Urothelium cell line (cell line): Measurements from ENCODE around the gene ZNF443.
A peak's percentile ranks its signal among the peaks of the same experiment; 100 is the strongest.
"Not testable (repeated sequence)": the region's sequence is repeated elsewhere in the genome, so short reads cannot be mapped to it uniquely, and the experiment has no call there.

Experiments used
- DNase-seq: peaks from one replicate; pipeline ENCODE4 v3.0.0; 2011; ENCODE audit warnings: low spot score, mixed read lengths
- FAIRE-seq: peaks from 2 replicates; lab custom pipeline; 2011; peaks lifted over from hg19 to GRCh38; lab: Jason Lieb, UNC

The ZNF443 gene

DNA sequence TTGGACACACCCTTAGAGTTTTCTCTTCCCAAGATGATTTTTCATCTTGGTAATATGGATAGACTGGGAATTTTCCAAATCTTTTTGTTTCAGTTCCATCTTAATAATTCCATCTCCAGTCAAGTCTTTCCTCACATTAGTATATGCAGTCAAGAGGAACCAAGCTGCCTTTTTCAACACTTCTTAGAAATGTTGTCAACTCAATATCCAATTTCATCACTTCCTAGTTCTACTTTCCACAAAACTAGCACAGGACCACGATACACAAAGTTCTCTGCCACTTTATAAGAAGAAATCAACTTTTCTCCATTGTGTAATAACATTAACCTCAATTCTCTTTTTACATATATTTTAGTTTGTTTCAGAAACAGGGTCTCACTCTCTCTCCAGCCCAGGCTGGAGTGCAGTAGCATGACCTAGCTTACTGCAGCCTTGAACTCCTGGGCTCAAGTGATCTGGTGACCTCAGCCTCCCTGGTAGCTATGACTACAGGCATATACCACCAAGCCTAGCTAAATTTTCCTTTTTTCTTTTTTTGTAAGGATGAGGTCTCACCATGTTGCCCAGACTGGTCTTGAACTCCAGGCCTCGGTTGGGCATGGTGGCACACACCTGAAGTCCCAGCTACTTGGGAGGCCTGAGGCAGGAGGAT, 15.5 kb downstream of the ZNF443 start:
- no peak for DNase-seq
- no peak for FAIRE-seq

DNA sequence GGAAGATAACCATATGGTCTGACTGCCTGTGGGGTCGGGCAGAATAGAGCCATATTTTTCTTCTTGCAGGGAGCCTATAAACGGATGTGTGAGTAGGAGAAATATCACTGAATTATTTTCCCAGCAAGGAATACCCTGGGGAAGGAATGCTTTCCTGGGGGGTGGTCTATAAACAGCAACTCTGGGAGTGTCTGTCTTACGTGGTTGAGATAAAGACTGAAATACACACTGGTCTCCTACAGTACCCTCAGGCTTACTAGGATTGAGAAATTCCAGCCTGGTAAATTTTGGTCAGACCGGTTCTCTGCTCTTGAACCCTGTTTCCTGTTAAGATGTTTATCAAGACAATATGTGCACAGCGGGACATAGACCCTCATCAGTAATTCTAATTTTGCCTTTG, 23.5 kb downstream of the ZNF443 start:
- not testable (repeated sequence) for FAIRE-seq, DNase-seq

DNA sequence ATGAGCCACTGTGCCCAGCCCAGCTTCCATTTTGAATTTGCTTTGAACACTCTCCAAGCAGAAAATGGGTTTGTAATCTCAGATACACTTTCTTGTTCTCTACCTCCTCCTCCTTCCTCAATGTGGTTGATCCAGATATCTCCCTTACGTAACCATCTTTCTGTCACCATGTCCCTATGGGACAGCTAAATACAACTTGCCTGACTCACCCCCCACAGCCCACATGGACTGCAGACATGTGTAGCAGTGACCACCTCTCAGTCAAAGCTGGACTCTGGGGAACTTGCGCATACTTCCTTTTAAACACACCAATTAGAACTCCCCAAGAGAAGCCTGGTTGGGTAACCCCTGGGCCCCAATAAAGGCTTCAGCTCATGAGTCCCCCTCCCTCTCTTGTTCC, 28.9 kb downstream of the ZNF443 start:
- DNase-seq: no peak

DNA sequence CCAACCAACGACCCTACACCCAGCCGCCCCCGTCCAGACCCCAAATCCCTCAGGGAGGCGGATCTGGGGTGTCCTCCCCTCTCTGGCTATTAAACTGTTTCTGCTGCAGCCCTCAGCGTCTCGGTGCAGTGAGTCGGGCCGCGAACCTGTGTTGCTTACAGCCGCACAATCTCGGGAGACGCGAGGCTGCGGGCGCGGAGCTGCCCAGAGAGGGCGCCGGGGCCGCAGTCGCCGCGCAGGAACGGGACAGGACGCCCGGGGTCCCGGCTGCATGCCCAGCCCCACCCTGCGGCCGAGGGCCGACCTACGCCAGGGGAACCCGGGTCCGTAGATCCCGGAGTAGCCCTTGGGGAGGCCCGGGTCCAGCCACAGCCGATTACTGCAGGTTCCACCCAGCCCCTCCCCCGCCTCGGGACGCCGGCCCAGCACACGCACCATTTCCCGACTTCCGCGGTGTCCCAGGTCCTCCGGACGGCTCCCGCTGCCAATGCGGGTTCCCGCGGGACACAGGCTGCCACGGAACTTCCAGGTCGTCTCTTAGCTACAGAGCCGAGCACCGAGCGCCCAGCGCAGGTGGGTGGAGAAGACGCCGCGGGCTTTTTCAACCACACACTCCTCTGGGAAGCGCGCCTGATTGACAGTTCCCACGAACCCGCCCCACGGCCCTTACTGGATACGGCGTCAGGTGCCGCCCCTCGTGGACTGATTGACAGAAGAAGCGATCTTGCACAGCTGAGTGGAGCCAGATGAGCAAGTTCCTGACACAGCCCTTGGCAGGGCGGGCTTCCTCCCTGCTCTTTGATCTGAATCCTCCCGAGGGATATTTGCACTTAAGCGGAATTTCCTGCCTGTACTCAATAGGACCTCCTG, 40.0 kb downstream of the ZNF443 start, which contains the start of gene ZNF799:
Gene ZNF799, minus strand, starts transcription at position 639 of the 870 bp plus-strand sequence. Its CDS starts 201 bp downstream, at position 438.
- peak; percentile 80 for DNase-seq
- no peak for FAIRE-seq

More for the DNA sequence above, 28.9 kb downstream of the ZNF443 start:
- FAIRE-seq: no peak

DNA sequence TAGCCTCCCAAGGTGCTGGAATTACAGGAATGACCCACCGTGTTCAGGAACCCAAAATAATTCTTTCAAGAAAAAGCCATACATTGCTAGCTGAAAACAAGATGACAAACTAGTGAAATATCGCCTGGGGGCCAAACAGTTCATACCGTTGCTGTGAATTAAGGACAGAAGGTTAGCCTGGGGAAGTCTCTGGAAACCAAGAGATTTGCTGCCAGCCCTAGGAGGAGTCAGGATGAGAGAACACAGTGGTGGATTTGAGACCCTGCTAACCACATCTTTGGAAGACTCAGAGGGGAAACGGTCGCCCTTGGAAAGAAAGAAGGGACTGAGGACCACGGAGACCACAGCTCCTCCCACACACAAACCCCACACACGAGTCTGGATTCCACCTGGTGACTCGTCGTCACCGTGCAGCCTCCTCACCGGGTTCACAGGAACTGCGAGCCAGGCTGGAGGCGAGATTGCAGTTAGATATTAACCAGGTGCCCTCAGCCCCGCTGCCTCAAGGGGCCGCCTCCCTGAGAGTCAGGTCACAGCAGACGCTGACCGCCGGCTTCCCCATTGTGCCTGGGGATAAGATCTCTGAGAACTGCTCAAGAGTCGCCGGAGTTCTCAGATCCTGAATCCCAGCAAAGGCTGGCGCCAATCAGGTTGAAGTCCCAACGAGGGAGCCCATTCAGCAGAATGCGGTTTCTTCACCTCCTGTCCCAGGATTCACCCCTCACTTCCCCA, 40.8 kb downstream of the ZNF443 start:
- not testable (repeated sequence) for DNase-seq, FAIRE-seq

DNA sequence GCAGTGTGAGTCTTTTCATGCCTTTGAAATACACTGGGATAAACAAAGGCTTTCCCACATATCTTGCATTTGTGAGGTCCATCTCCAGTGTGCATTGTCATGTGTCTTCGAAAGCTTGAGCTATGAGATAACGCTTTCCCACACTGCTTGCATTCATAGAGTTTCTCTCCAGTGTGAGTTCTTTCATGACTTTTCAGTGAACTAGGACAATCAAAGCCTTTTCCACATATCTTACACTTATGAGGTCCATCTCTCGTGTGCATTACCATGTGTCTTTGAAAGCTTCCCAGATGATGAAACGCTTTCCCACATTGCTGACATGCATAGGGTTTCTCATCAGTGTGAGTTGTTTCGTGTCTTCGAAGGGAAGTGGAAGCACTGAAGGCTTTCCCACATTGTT, 49.7 kb downstream of the ZNF443 start:
- not testable (repeated sequence) for FAIRE-seq, DNase-seq

DNA sequence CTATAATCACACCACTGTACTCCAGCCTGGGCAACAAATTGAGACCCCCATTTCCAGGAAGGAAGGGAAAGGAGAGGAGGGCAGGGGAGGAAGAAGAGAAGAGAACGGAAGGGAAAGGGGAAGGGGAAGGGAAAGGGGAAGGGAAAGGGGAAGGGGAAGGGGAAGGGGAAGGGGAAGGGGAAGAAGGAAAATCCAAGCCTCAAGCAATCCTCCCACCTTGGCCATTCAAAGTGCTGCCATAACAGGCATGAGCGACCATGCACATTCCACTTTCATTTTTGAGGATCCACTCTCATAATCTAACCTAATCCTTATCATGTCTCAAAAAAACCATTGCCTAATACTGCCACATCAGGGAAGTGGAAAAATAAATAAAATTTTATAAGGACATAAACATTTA, 54.5 kb downstream of the ZNF443 start:
- DNase-seq, FAIRE-seq: not testable (repeated sequence)

DNA sequence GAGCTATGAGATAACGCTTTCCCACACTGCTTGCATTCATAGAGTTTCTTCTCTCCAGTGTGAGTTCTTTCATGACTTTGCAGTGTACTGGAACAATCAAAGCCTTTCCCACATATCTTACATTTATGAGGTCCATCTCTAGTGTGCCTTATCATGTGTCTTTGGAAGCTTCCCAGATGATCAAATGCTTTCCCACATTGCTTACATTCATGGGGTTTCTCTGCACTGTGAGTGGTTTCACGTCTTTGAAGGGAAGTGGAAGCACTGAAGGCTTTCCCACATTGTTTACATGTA, 60.4 kb downstream of the ZNF443 start:
- DNase-seq (no peak), FAIRE-seq (no peak)

DNA sequence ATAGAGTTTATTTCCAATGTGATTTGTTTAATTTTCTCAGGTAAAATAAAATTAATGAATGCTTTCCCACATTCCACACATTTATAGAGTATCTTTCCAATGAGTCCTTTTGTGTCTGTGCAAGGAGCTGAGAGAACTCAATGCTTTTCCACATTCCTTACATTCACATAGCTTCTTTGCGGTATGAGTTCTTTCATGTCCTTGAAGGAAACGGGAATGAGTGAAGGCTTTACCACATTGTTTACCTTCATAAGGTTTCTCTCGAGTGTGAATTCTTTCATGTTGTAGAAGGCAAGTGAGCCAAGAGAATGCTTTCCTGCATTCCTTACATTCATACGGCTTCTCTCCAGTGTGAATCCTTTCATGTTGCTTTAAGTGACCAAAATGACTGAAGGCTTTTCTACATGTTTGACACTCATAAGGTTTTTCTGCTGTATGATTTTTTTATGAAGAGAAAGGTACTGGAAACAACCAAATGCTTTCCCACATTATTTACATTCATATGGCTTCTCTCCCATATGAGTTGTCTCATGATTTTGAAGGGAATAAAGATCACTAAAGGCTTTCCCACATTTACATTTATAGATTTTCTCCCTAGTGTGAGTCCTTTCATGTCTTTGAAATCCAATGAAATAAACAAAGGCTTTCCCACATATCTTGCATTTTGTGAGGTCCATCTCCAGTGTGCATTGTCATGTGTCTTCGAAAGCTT, 60.9 kb downstream of the ZNF443 start:
- FAIRE-seq (no peak), DNase-seq (no peak)
